H1 (cell line): ENCODE measurements around the gene SNU13. TPM values are rescaled to one million over a fixed set of nuclear protein-coding genes. Genes with fewer than 3 reads are reported as not detected.

ENCODE experiments used
- CTCF ChIA-PET: fragments of 300-600 bp; sonication (Branson Sonifier 250); formaldehyde crosslinking; loops from one replicate; lab custom pipeline; 2021; ENCODE audit not compliant: partially characterized antibody; lab: Charles Lee
- POLR2A ChIA-PET: fragments of 300-600 bp; sonication (Branson Sonifier 250); formaldehyde crosslinking; loops from one replicate; lab custom pipeline; 2021; ENCODE audit warnings: inconsistent platforms; ENCODE audit not compliant: partially characterized antibody; lab: Charles Lee
- DNase-seq, 2 experiments: peaks; one replicate each; pipeline versions ENCODE4 v3.0.0 to v3.0.0-alpha.2; 2010 to 2022; ENCODE audit warnings: low spot score in 2 of 2, low read depth in 1 of 2, mixed read lengths in 1 of 2
- FAIRE-seq: peaks from 2 replicates; lab custom pipeline; 2011; peaks lifted over from hg19 to GRCh38; lab: Jason Lieb, UNC
- H2AFZ ChIP-seq: 2 replicates; pipeline ENCODE4 v1.8.1; 2012; ENCODE audit warnings: low read length, inconsistent platforms
- H2AK5ac ChIP-seq: 2 replicates; pipeline ENCODE4 v1.6.1; 2013; ENCODE audit warnings: low read depth, low read length
- H2BK120ac ChIP-seq: replicated peaks from 2 replicates; pipeline ENCODE3; 2013; ENCODE audit warnings: low read depth, low read length, inconsistent platforms
- H2BK12ac ChIP-seq: 2 replicates; pipeline ENCODE4 v1.6.1; 2013; ENCODE audit warnings: low read depth, low read length
- H2BK15ac ChIP-seq: 2 replicates; pipeline ENCODE4 v1.6.1; 2013; ENCODE audit warnings: low read length
- H2BK20ac ChIP-seq: 2 replicates; pipeline ENCODE4 v1.6.1; 2013; ENCODE audit warnings: low read length
- H2BK5ac ChIP-seq: 2 replicates; pipeline ENCODE4 v1.6.1; 2013; ENCODE audit warnings: low read depth, low read length
- H3K14ac ChIP-seq: 2 replicates; pipeline ENCODE4 v1.6.1; 2013; ENCODE audit warnings: inconsistent platforms; ENCODE audit not compliant: insufficient read length
- H3K18ac ChIP-seq: 2 replicates; pipeline ENCODE4 v1.6.1; 2013; ENCODE audit warnings: low read length; ENCODE audit errors: extremely low read depth
- H3K23ac ChIP-seq: 2 replicates; pipeline ENCODE4 v1.6.1; 2013; ENCODE audit warnings: inconsistent platforms; ENCODE audit not compliant: insufficient read length
- H3K23me2 ChIP-seq: 2 replicates; pipeline ENCODE4 v1.6.1; 2013; ENCODE audit warnings: low read depth, low read length
- H3K27ac ChIP-seq: 2 replicates; pipeline ENCODE4 v1.6.1; 2011; ENCODE audit warnings: low read depth, low read length, inconsistent platforms
- H3K27me3 ChIP-seq, 4 experiments: replicated peaks in 1 of 4; 1 replicate in 1 of 4; 2 replicates in 3 of 4; pipeline versions ENCODE4 v1.6.1 to v1.8.1; 2011 to 2013; ENCODE audit warnings: low read length in 3 of 4, mild to moderate bottlenecking in 3 of 4, inconsistent platforms in 2 of 4, mixed read lengths in 2 of 4, moderate library complexity in 1 of 4; ENCODE audit not compliant: control insufficient read depth in 3 of 4, insufficient read depth in 3 of 4; ENCODE audit errors: extremely low read depth in 1 of 4
- H3K36me3 ChIP-seq, 4 experiments: 2 replicates each; pipeline versions ENCODE4 v1.6.1 to v1.8.1; 2011 to 2013; ENCODE audit warnings: mild to moderate bottlenecking in 4 of 4, low read length in 3 of 4, moderate library complexity in 2 of 4, control low read depth in 1 of 4, inconsistent platforms in 1 of 4; ENCODE audit not compliant: insufficient read depth in 4 of 4, control insufficient read depth in 2 of 4
- H3K4ac ChIP-seq: replicated peaks from 2 replicates; pipeline ENCODE3; 2013; ENCODE audit warnings: low read length, low read depth, mixed read lengths, inconsistent platforms; ENCODE audit not compliant: insufficient read length
- H3K4me1 ChIP-seq, 4 experiments: replicated peaks in 1 of 4; 1 replicate in 1 of 4; 2 replicates in 3 of 4; pipeline versions ENCODE4 v1.6.1 to v1.8.1; 2011 to 2013; ENCODE audit warnings: low read length in 3 of 4, inconsistent platforms in 2 of 4, mixed read lengths in 1 of 4; ENCODE audit not compliant: insufficient read depth in 4 of 4, control insufficient read depth in 3 of 4
- H3K4me2 ChIP-seq, 2 experiments: 2 replicates each; pipeline versions ENCODE4 v1.6.1 to v1.8.1; 2011 to 2013; ENCODE audit warnings: low read depth in 2 of 2, low read length in 2 of 2, control low read depth in 1 of 2, inconsistent platforms in 1 of 2, mild to moderate bottlenecking in 1 of 2; ENCODE audit not compliant: insufficient read depth in 1 of 2
- H3K4me3 ChIP-seq, 4 experiments: fragments of 200-600, 300-600 bp in 1 of 4; sonication (generic), shearing (Covaris generic), sonication (Bioruptor Twin) in 1 of 4; 2 replicates each; pipeline versions ENCODE4 v1.5.1 to v1.8.1; 2011 to 2016; ENCODE audit warnings: low read length in 4 of 4, low read depth in 3 of 4, control low read depth in 2 of 4, inconsistent platforms in 2 of 4, mild to moderate bottlenecking in 2 of 4, mixed read lengths in 1 of 4, moderate library complexity in 1 of 4; ENCODE audit not compliant: insufficient read depth in 2 of 4; ENCODE audit errors: extremely low read depth in 1 of 4
- H3K56ac ChIP-seq: replicated peaks from 2 replicates; pipeline ENCODE3; 2013; ENCODE audit warnings: low read depth, mild to moderate bottlenecking, mixed read lengths, low read length, inconsistent platforms; ENCODE audit not compliant: insufficient read length
- H3K79me1 ChIP-seq: 2 replicates; pipeline ENCODE4 v1.6.1; 2013; ENCODE audit warnings: low read depth, low read length, control low read depth
- H3K79me2 ChIP-seq, 2 experiments: 2 replicates each; pipeline versions ENCODE4 v1.6.1 to v1.8.1; 2012 to 2013; ENCODE audit warnings: low read length in 2 of 2, mild to moderate bottlenecking in 2 of 2, inconsistent platforms in 1 of 2; ENCODE audit not compliant: insufficient read depth in 2 of 2, control insufficient read depth in 1 of 2
- H3K9ac ChIP-seq, 4 experiments: replicated peaks in 1 of 4; 1 replicate in 1 of 4; 2 replicates in 3 of 4; pipeline versions ENCODE4 v1.6.1 to v1.8.1; 2011 to 2013; ENCODE audit warnings: low read depth in 3 of 4, low read length in 3 of 4, control low read depth in 2 of 4, mild to moderate bottlenecking in 2 of 4, moderate library complexity in 2 of 4, inconsistent platforms in 1 of 4; ENCODE audit errors: extremely low read depth in 1 of 4
- H3K9me3 ChIP-seq, 2 experiments: 2 replicates each; pipeline versions ENCODE4 v1.6.1 to v1.8.1; 2012 to 2013; ENCODE audit warnings: mild to moderate bottlenecking in 2 of 2, moderate library complexity in 2 of 2, control low read depth in 1 of 2, inconsistent platforms in 1 of 2, low read depth in 1 of 2, low read length in 1 of 2, mixed read lengths in 1 of 2; ENCODE audit not compliant: insufficient read depth in 2 of 2
- H4K20me1 ChIP-seq, 2 experiments: replicated peaks in 1 of 2; 2 replicates each; pipeline versions ENCODE3 to v1.8.1; 2011 to 2013; ENCODE audit warnings: inconsistent platforms in 2 of 2, low read length in 2 of 2, mild to moderate bottlenecking in 1 of 2; ENCODE audit not compliant: insufficient read depth in 2 of 2, control insufficient read depth in 1 of 2
- H4K5ac ChIP-seq: 2 replicates; pipeline ENCODE4 v1.6.1; 2013; ENCODE audit warnings: low read length, low read depth, mixed read lengths, inconsistent platforms; ENCODE audit not compliant: insufficient read length
- H4K8ac ChIP-seq: 2 replicates; pipeline ENCODE4 v1.8.0; 2013; ENCODE audit warnings: mild to moderate bottlenecking, moderate library complexity, low read length, inconsistent platforms; ENCODE audit not compliant: insufficient read depth; ENCODE audit errors: extremely low read depth
- H4K91ac ChIP-seq: replicated peaks from 2 replicates; pipeline ENCODE3; 2013; ENCODE audit warnings: low read length, mixed read lengths, inconsistent platforms; ENCODE audit not compliant: insufficient read length
- ATF3 ChIP-seq: IDR thresholded peaks from 2 replicates; pipeline ENCODE4 v1.6.1; 2011; ENCODE audit warnings: low read depth, mild to moderate bottlenecking, low read length; ENCODE audit not compliant: insufficient read depth
- BCL11A ChIP-seq, 2 experiments: IDR thresholded peaks; one replicate each; pipeline ENCODE4 v1.6.1; 2011; ENCODE audit warnings: low read depth in 2 of 2, low read length in 2 of 2, mild to moderate bottlenecking in 2 of 2
- CTBP2 ChIP-seq: IDR thresholded peaks from 2 replicates; pipeline ENCODE4 v1.7.0; 2011; ENCODE audit warnings: borderline replicate concordance, mild to moderate bottlenecking, moderate library complexity, mixed read lengths, low read length; ENCODE audit not compliant: insufficient read depth, insufficient read length
- KDM1A ChIP-seq: fragments of 200-600, 300-600 bp; sonication (generic); IDR thresholded peaks from 2 replicates; pipeline ENCODE4 v1.7.1; 2016; ENCODE audit warnings: mild to moderate bottlenecking, low read length, borderline replicate concordance
- RNF2 ChIP-seq: fragments of 200-900, 300-1000 bp; sonication (generic); IDR thresholded peaks from 2 replicates; pipeline ENCODE4 v1.7.1; 2016; ENCODE audit warnings: borderline replicate concordance, low read depth, mild to moderate bottlenecking, antibody characterized with exemption, low read length; ENCODE audit not compliant: poor library complexity, severe bottlenecking; ENCODE audit errors: missing control alignments
- SIRT6 ChIP-seq: IDR thresholded peaks from one replicate; pipeline ENCODE4 v1.7.1; 2012; ENCODE audit warnings: low read length, inconsistent platforms
- SIX5 ChIP-seq: IDR thresholded peaks from 2 replicates; pipeline ENCODE4 v1.6.1; 2011; ENCODE audit warnings: mild to moderate bottlenecking, low read depth, low read length
- TAF1 ChIP-seq: IDR thresholded peaks from 2 replicates; pipeline ENCODE4 v1.6.1; 2011; ENCODE audit warnings: mild to moderate bottlenecking, low read depth, low read length
- TAF7 ChIP-seq: optimal IDR thresholded peaks from 2 replicates; pipeline ENCODE3; 2011; ENCODE audit warnings: low read depth, mild to moderate bottlenecking, inconsistent platforms, low read length, moderate library complexity, borderline replicate concordance
- TCF12 ChIP-seq: IDR thresholded peaks from 2 replicates; pipeline ENCODE4 v1.6.1; 2011; ENCODE audit warnings: low read depth, mild to moderate bottlenecking, low read length
- ZNF274 ChIP-seq: IDR thresholded peaks from 2 replicates; pipeline ENCODE4 v1.7.0; 2012; ENCODE audit warnings: low read length, borderline replicate concordance; ENCODE audit errors: extremely low read depth
- WGBS, 2 experiments: shearing (Covaris generic) in 1 of 2; methylation state at CpG; one replicate each; pipeline versions ENCODE4 v1.1.6 to v1.1.7; 2013 to 2015; ENCODE audit warnings: low lambda C conversion rate in 2 of 2, mixed read lengths in 2 of 2, inconsistent platforms in 1 of 2, low coverage in 1 of 2, missing lambda C conversion rate in 1 of 2; ENCODE audit not compliant: insufficient replicate concordance in 2 of 2, insufficient coverage in 1 of 2, insufficient read length in 1 of 2; ENCODE audit errors: extremely low coverage in 1 of 2, missing lambda C conversion rate in 1 of 2; 5-methylcytosine and 5-hydroxymethylcytosine counted together
- polyA plus RNA-seq, 7 experiments: library from polyadenylated mRNA; depleted of rRNA in 3 of 7; stranded (reverse) in 5 of 7; unstranded in 2 of 7; fragments of >200 nt in 5 of 7; fragments of 200-250 nt in 2 of 7; gene quantifications; 1 replicate in 5 of 7; 2 replicates in 1 of 7; 4 replicates in 1 of 7; pipeline versions ENCODE4 v1.2.1 to v1.2.3, GENCODE V29; 2011 to 2013; ENCODE audit warnings: missing spikeins in 2 of 7, mixed read lengths in 2 of 7
- total RNA-seq: library from RNA; stranded (reverse); fragmentation: NEBNext Ultra II Directional; extraction: Animal tissue kit (Norgen Biotek cat#: 25700); gene quantifications from 2 replicates; pipeline ENCODE4 v1.2.1, GENCODE V29; 2021
- TF ChIP-seq, protein P1 (sequence below): IDR thresholded peaks from 2 replicates; pipeline ENCODE4 v1.6.1; 2012; ENCODE audit warnings: inconsistent platforms

The SNU13 gene
- total and polyA plus RNA-seq, 2 of the 8 experiments (the other 6 are each of a cell fraction or from before 2014, with no cell fraction given), result 241 to 281 TPM

DNA sequence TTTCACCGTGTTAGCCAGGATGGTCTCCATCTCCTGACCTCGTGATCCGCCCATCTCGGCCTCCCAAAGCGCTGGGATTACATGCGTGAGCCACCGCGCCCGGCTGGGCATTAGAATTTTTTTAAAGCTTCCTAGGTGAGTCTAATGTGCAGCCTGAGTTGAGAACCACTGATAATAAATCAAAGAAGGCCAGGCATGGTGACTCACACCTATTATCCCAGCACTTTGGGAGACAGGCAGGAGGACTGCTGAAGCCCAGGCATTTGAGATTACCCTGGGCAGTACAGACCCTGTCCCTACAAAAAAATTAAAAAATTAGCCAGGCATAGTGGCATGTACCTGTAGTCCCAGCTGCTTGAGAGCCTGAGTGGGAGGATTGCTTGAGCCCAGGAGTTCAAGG, 24.3 kb upstream of the SNU13 start:
- H3K27ac ChIP-seq, result no peak overlapping the region
- ChIA-PET POLR2A (interaction anchor here (0.9 kb wide), 1 partner anchor 9 kb away, joined by 3 read pairs; no protein-coding TSS in a partner anchor), CTCF (interaction anchor here (0.5 to 4.0 kb wide), 3 partner anchors 10 to 16 kb away, joined by 3 to 18 read pairs (median 3); no protein-coding TSS in a partner anchor)
- DNase-seq (no peak), FAIRE-seq (no peak)
- H4K20me1 ChIP-seq, result no peaks in the 10 kb centered on the region
- H4K5ac ChIP-seq, result no peak overlapping the region
- no peak overlapping the region for H4K8ac ChIP-seq
- H3K27me3 ChIP-seq, result no peaks in the 10 kb centered on the region; a peak in 2 of 7 replicates
- no peak overlapping the region for H2BK12ac ChIP-seq
- H2BK5ac ChIP-seq, result no peak overlapping the region
- no peaks in the 10 kb centered on the region for H3K9me3 ChIP-seq
- H2BK120ac ChIP-seq, result no peak overlapping the region
- H3K79me2 ChIP-seq, result no peaks in the 10 kb centered on the region
- no peaks in the 10 kb centered on the region for H3K4me1 ChIP-seq
- no peak overlapping the region for H4K91ac ChIP-seq
- no peak overlapping the region for H2AK5ac ChIP-seq
- no peak overlapping the region for H3K56ac ChIP-seq
- no peak overlapping the region for H3K4me3 ChIP-seq
- H2AFZ ChIP-seq, result no peak overlapping the region
- no peak overlapping the region for H3K23ac ChIP-seq
- H3K79me1 ChIP-seq, result no peaks in the 10 kb centered on the region
- no peak overlapping the region for H2BK15ac ChIP-seq
- H2BK20ac ChIP-seq, result no peak overlapping the region
- H3K4ac ChIP-seq, result no peak overlapping the region
- no peaks in the 10 kb centered on the region for H3K23me2 ChIP-seq
- no peaks in the 10 kb centered on the region for H3K36me3 ChIP-seq
- H3K14ac ChIP-seq, result no peak overlapping the region
- no peak overlapping the region for H3K18ac ChIP-seq
- WGBS, 2 experiments, result 95% methylated on average over 9 of the region's 9 CpGs; no CpG with 5 or more reads in 1 of the 2 experiments
- no peak overlapping the region for H3K9ac ChIP-seq
- no peak overlapping the region for H3K4me2 ChIP-seq
- TF ChIP-seq KDM1A (no peak), TCF12 (no peak), SIX5 (no peak), ATF3 (no peak), CTBP2 (no peak), TAF7 (no peak), TAF1 (no peak), SIRT6 (no peak), BCL11A (IDR thresholded peaks at IDR 0.05; ENCODE audit: low read depth in 2 of 2, low read length in 2 of 2) (no peak), ZNF274 (no peak), RNF2 (no peak)
- TF ChIP-seq, protein P1, sequence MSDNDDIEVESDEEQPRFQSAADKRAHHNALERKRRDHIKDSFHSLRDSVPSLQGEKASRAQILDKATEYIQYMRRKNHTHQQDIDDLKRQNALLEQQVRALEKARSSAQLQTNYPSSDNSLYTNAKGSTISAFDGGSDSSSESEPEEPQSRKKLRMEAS, result no peak
